ENCODE measurements around the gene CYP39A1. TPM values are rescaled to one million over a fixed set of nuclear protein-coding genes. Genes with fewer than 3 reads are reported as not detected.

Gene CYP39A1
- polyA plus RNA-seq, 1 experiment: not detected

DNA sequence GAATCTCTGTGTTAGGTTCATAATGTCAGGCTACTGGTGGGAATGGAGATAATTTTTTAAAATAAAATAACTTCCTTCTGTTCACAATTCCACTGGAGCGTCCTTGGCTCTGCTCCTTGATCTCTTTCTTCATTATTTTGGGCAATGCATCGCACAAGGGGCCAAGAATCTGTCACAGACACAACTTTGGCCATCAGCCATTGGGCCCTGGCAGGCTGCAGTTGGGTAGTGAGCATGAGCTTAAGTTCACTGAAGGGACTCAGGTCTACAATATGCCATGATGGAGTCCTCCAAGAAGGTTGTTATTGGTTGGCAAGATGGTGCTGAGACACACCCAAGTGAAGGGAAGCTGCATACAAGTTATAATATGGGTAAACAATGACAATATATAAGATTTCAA lies 40.0 kb downstream of the CYP39A1 start:
- ChIA-PET CTCF (no interaction called here), POLR2A (no interaction called here)
- no peak overlapping the region for H3K4me3 ChIP-seq (ENCODE audit: low read depth, low read length)
- no peak for DNase-seq (ENCODE audit: low read depth, low spot score)
- no peaks in the 10 kb centered on the region for H3K9me3 ChIP-seq (ENCODE audit: control insufficient read depth, insufficient read depth, low read length)
- H3K27me3 ChIP-seq (ENCODE audit: control insufficient read depth, insufficient read depth, low read length): no peaks in the 10 kb centered on the region
- H3K27ac ChIP-seq (ENCODE audit: low read depth, low read length): no peak overlapping the region
- TF ChIP-seq, protein P1, sequence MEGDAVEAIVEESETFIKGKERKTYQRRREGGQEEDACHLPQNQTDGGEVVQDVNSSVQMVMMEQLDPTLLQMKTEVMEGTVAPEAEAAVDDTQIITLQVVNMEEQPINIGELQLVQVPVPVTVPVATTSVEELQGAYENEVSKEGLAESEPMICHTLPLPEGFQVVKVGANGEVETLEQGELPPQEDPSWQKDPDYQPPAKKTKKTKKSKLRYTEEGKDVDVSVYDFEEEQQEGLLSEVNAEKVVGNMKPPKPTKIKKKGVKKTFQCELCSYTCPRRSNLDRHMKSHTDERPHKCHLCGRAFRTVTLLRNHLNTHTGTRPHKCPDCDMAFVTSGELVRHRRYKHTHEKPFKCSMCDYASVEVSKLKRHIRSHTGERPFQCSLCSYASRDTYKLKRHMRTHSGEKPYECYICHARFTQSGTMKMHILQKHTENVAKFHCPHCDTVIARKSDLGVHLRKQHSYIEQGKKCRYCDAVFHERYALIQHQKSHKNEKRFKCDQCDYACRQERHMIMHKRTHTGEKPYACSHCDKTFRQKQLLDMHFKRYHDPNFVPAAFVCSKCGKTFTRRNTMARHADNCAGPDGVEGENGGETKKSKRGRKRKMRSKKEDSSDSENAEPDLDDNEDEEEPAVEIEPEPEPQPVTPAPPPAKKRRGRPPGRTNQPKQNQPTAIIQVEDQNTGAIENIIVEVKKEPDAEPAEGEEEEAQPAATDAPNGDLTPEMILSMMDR (IDR thresholded peaks at IDR 0.05; ENCODE audit: low read depth, low read length): no peak

GRCh38 chr6:46610862-46611553 lies 41.6 kb downstream of the CYP39A1 start:
- Histone ChIP-seq H3K27me3 (ENCODE audit: control insufficient read depth, insufficient read depth, low read length) (no peaks in the 10 kb centered on the region), H3K4me3 (ENCODE audit: low read depth, low read length) (no peak overlapping the region), H3K9me3 (ENCODE audit: control insufficient read depth, insufficient read depth, low read length) (no peaks in the 10 kb centered on the region), H3K27ac (ENCODE audit: low read depth, low read length) (no peak overlapping the region)
- CTCF ChIA-PET: no interaction called here
- DNase-seq (ENCODE audit: low read depth, low spot score): no peak
- TF ChIP-seq, protein P1 (IDR thresholded peaks at IDR 0.05; ENCODE audit: low read depth, low read length): no peak
- POLR2A ChIA-PET: no interaction called here

- H3K9me3 ChIP-seq (ENCODE audit: control insufficient read depth, insufficient read depth, low read length): no peaks in the 10 kb centered on the region
- no peaks in the 10 kb centered on the region for H3K27me3 ChIP-seq (ENCODE audit: control insufficient read depth, insufficient read depth, low read length)
- TF ChIP-seq, protein P1 (IDR thresholded peaks at IDR 0.05; ENCODE audit: low read depth, low read length): no peak
- H3K4me3 ChIP-seq (ENCODE audit: low read depth, low read length): no peak overlapping the region
- CTCF ChIA-PET: no interaction called here
- POLR2A ChIA-PET: no interaction called here
- no peak overlapping the region for H3K27ac ChIP-seq (ENCODE audit: low read depth, low read length)
- no peak for DNase-seq (ENCODE audit: low read depth, low spot score)
These were observed 46.3 kb downstream of the CYP39A1 start for GRCh38 chr6:46606338-46606737.

GRCh38 chr6:46605091-46605797 lies 47.4 kb downstream of the CYP39A1 start:
- Histone ChIP-seq H3K27ac (ENCODE audit: low read depth, low read length) (no peak overlapping the region), H3K9me3 (ENCODE audit: control insufficient read depth, insufficient read depth, low read length) (no peaks in the 10 kb centered on the region), H3K4me3 (ENCODE audit: low read depth, low read length) (no peak overlapping the region), H3K27me3 (ENCODE audit: control insufficient read depth, insufficient read depth, low read length) (no peaks in the 10 kb centered on the region)
- DNase-seq (ENCODE audit: low read depth, low spot score): no peak
- CTCF ChIA-PET: interaction anchor here (0.7 kb wide), 1 partner anchor 695 kb away, joined by 3 read pairs; no protein-coding TSS in a partner anchor
- POLR2A ChIA-PET: no interaction called here
- TF ChIP-seq, protein P1 (IDR thresholded peaks at IDR 0.05; ENCODE audit: low read depth, low read length): no peak

DNA sequence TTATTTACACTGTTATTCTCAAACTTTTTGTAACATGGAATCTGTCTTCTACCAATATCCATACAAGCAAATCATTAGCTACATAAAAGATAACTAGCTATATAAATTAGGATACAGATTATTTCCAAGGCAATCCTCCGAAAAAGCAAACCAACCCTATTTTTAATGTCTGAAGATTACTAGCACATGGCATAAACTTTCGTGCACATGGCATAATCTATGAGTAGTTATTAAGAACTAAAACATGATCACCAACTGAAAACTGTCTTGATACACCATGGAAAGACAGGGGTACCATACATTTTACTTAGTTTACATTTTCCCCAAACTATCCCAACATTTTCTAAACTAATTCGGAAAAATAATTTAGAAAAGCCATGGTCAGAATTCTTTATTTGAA lies 54.4 kb downstream of the CYP39A1 start:
- Histone ChIP-seq H3K9me3 (ENCODE audit: control insufficient read depth, insufficient read depth, low read length) (no peaks in the 10 kb centered on the region), H3K4me3 (ENCODE audit: low read depth, low read length) (no peak overlapping the region), H3K27me3 (ENCODE audit: control insufficient read depth, insufficient read depth, low read length) (no peaks in the 10 kb centered on the region), H3K27ac (ENCODE audit: low read depth, low read length) (no peak overlapping the region)
- ChIA-PET CTCF (no interaction called here), POLR2A (no interaction called here)
- DNase-seq (ENCODE audit: low read depth, low spot score): no peak
- TF ChIP-seq, protein P1 (IDR thresholded peaks at IDR 0.05; ENCODE audit: low read depth, low read length): no peak

Measured in AG04450 (cell line).